HEK293 (cell line): Measurements from ENCODE around the gene IGF1R.

Source experiments
- CTCF ChIA-PET: fragments of 350-600 bp; formaldehyde crosslinking; extraction: SDS; loops from one replicate; lab custom pipeline; 2021; ENCODE audit warnings: antibody characterized with exemption; lab: Yijun Ruan, JAX
- POLR2A ChIA-PET: fragments of 300-600 bp; formaldehyde crosslinking; extraction: SDS; loops from one replicate; lab custom pipeline; 2020; ENCODE audit warnings: antibody characterized with exemption, inconsistent platforms; lab: Yijun Ruan, JAX
- H3K27ac ChIP-seq: fragments of 200-500 bp; sonication (Bioruptor generic); 2 replicates; pipeline ENCODE4 v1.5.1; 2014; ENCODE audit warnings: low read depth, low read length, control low read depth, inconsistent platforms; ENCODE audit errors: extremely low read depth
- H3K36me3 ChIP-seq, 2 experiments: fragments of 200-500 bp in 1 of 2; sonication (Bioruptor generic) in 1 of 2; 1 replicate in 1 of 2; 2 replicates in 1 of 2; pipeline ENCODE4 v1.5.1; 2014 to 2017; ENCODE audit warnings: inconsistent platforms in 2 of 2, low read length in 2 of 2; ENCODE audit not compliant: control insufficient read depth in 2 of 2, insufficient read depth in 1 of 2
- H3K4me1 ChIP-seq: fragments of 200-500 bp; sonication (Bioruptor generic); 2 replicates; pipeline ENCODE4 v1.5.1; 2014; ENCODE audit warnings: mild to moderate bottlenecking, low read length, inconsistent platforms; ENCODE audit not compliant: control insufficient read depth, insufficient read depth
- H3K4me3 ChIP-seq: 2 replicates; pipeline ENCODE4 v1.5.1; 2011; ENCODE audit warnings: low read depth, mild to moderate bottlenecking, control low read depth, low read length, moderate library complexity
- H3K9me3 ChIP-seq: fragments of 200-500 bp; sonication (Bioruptor generic); 2 replicates; pipeline ENCODE4 v1.5.1; 2014; ENCODE audit warnings: low read depth, low read length, inconsistent platforms; ENCODE audit not compliant: control insufficient read depth, insufficient read depth
- HOXA7 ChIP-seq: sonication (generic); formaldehyde crosslinking; IDR thresholded peaks from 2 replicates; pipeline ENCODE4 v1.8.1; 2022; ENCODE audit warnings: missing genetic modification reagents, borderline replicate concordance
- PRDM4 ChIP-seq: fragments of 450-650 bp; formaldehyde crosslinking; IDR thresholded peaks from 2 replicates; pipeline ENCODE4 v1.5.1; 2017; ENCODE audit warnings: missing biosample characterization, missing genetic modification characterization
- ZBTB26 ChIP-seq: fragments of 450-650 bp; formaldehyde crosslinking; optimal IDR thresholded peaks from 2 replicates; pipeline ENCODE3; 2016; ENCODE audit warnings: missing biosample characterization, mild to moderate bottlenecking, missing genetic modification characterization
- ZFP3 ChIP-seq: fragments of 450-650 bp; formaldehyde crosslinking; IDR thresholded peaks from 2 replicates; pipeline ENCODE4 v1.5.1; 2016; ENCODE audit warnings: low read depth, missing biosample characterization, missing genetic modification characterization
- ZFP41 ChIP-seq: fragments of 450-650 bp; formaldehyde crosslinking; IDR thresholded peaks from 2 replicates; pipeline ENCODE4 v1.5.1; 2016; ENCODE audit warnings: missing biosample characterization, missing genetic modification characterization, borderline replicate concordance
- ZIC2 ChIP-seq: fragments of 450-650 bp; formaldehyde crosslinking; IDR thresholded peaks from 2 replicates; pipeline ENCODE4 v1.5.1; 2016; ENCODE audit warnings: missing biosample characterization, missing genetic modification characterization
- ZNF157 ChIP-seq: fragments of 450-650 bp; formaldehyde crosslinking; IDR thresholded peaks from 2 replicates; pipeline ENCODE4 v1.5.1; 2016; ENCODE audit warnings: missing biosample characterization, missing genetic modification characterization
- ZNF239 ChIP-seq: fragments of 450-650 bp; formaldehyde crosslinking; IDR thresholded peaks from 2 replicates; pipeline ENCODE4 v1.5.1; 2016; ENCODE audit warnings: missing biosample characterization, missing genetic modification characterization
- ZNF341 ChIP-seq: fragments of 450-650 bp; formaldehyde crosslinking; IDR thresholded peaks from 2 replicates; pipeline ENCODE4; 2016; ENCODE audit warnings: low read depth, missing biosample characterization, missing genetic modification characterization
- ZNF394 ChIP-seq: fragments of 450-650 bp; formaldehyde crosslinking; IDR thresholded peaks from 2 replicates; pipeline ENCODE4 v1.5.1; 2016; ENCODE audit warnings: missing biosample characterization, missing genetic modification characterization, mild to moderate bottlenecking, moderate library complexity, borderline replicate concordance
- ZNF433 ChIP-seq: fragments of 450-650 bp; formaldehyde crosslinking; IDR thresholded peaks from 2 replicates; pipeline ENCODE4 v1.5.1; 2016; ENCODE audit warnings: missing biosample characterization, missing genetic modification characterization, low read depth
- ZNF510 ChIP-seq: fragments of 450-650 bp; formaldehyde crosslinking; IDR thresholded peaks from 2 replicates; pipeline ENCODE4 v1.5.1; 2018; ENCODE audit warnings: mild to moderate bottlenecking, missing genetic modification characterization, missing biosample characterization; ENCODE audit not compliant: insufficient replicate concordance
- ZNF544 ChIP-seq: fragments of 450-650 bp; formaldehyde crosslinking; IDR thresholded peaks from 2 replicates; pipeline ENCODE4 v1.5.0; 2017; ENCODE audit warnings: missing biosample characterization, missing genetic modification characterization
- ZNF596 ChIP-seq: fragments of 450-650 bp; IDR thresholded peaks from 2 replicates; pipeline ENCODE4 v1.5.0; 2018; ENCODE audit warnings: missing biosample characterization, mild to moderate bottlenecking, missing genetic modification characterization, moderate library complexity
- ZNF621 ChIP-seq: fragments of 450-650 bp; formaldehyde crosslinking; IDR thresholded peaks from 2 replicates; pipeline ENCODE4 v1.5.1; 2017; ENCODE audit warnings: missing biosample characterization, missing genetic modification characterization
- ZNF629 ChIP-seq: fragments of 450-650 bp; formaldehyde crosslinking; IDR thresholded peaks from 2 replicates; pipeline ENCODE4 v1.5.1; 2017; ENCODE audit warnings: missing biosample characterization, missing genetic modification characterization
- ZNF677 ChIP-seq: fragments of 450-650 bp; IDR thresholded peaks from 2 replicates; pipeline ENCODE4 v1.5.0; 2018; ENCODE audit warnings: missing biosample characterization, mild to moderate bottlenecking, missing genetic modification characterization, moderate library complexity
- ZNF701 ChIP-seq: fragments of 450-650 bp; formaldehyde crosslinking; IDR thresholded peaks from 2 replicates; pipeline ENCODE4 v1.5.1; 2016; ENCODE audit warnings: missing biosample characterization, missing genetic modification characterization
- ZNF747 ChIP-seq: fragments of 450-650 bp; formaldehyde crosslinking; IDR thresholded peaks from 2 replicates; pipeline ENCODE4 v1.5.1; 2016; ENCODE audit warnings: missing biosample characterization, missing genetic modification characterization
- ZSCAN4 ChIP-seq: fragments of 450-650 bp; formaldehyde crosslinking; IDR thresholded peaks from 2 replicates; pipeline ENCODE4 v1.5.1; 2017; ENCODE audit warnings: missing biosample characterization, missing genetic modification characterization

IGF1R gene

GRCh38 chr15:98959640-98960007 is 311.3 kb downstream of the IGF1R start:
- TF ChIP-seq ZNF510 (tag by site-specific recombination) (no peak), ZNF157 (no peak), ZNF239 (tag by site-specific recombination) (no peak), ZNF433 (tag by site-specific recombination) (no peak), ZNF596 (tag by site-specific recombination) (no peak), ZFP41 (tag by site-specific recombination) (no peak), ZNF621 (tag by site-specific recombination) (no peak), HOXA7 (CRISPR knock-in tag) (no peak), ZBTB26 (tag by site-specific recombination) (no peak), ZNF677 (tag by site-specific recombination) (no peak), ZNF341 (tag by site-specific recombination) (no peak)
- no peak overlapping the region for H3K4me3 ChIP-seq
- H3K36me3 ChIP-seq, result peaks cover 9 to 77% of the 10 kb centered on the region in 2 experiments; a peak in 2 of 3 replicates
- POLR2A ChIA-PET, result no interaction called here
- H3K27ac ChIP-seq, result 0 out of 2 replicates have a peak overlapping the region, but pooled peaks have one; percentile 16
- no peaks in the 10 kb centered on the region for H3K9me3 ChIP-seq
- no peaks in the 10 kb centered on the region for H3K4me1 ChIP-seq
- CTCF ChIA-PET, result interaction anchor here (0.6 kb wide), 1 partner anchor 177 kb away, joined by 3 read pairs; no protein-coding TSS in a partner anchor

GRCh38 chr15:98960555-98961050 is 312.3 kb downstream of the IGF1R start:
- CTCF ChIA-PET, result no interaction called here
- TF ChIP-seq ZIC2, result no peak
- TF ChIP-seq ZNF394 (tag by site-specific recombination), result no peak
- no peak for TF ChIP-seq ZNF544 (tag by site-specific recombination)
- no peak for TF ChIP-seq ZFP3 (tag by site-specific recombination)
- no peak for TF ChIP-seq ZNF701 (tag by site-specific recombination)
- TF ChIP-seq ZNF747 (tag by site-specific recombination), result no peak
- TF ChIP-seq PRDM4, result no peak
- no peak for TF ChIP-seq ZSCAN4
- no peak for TF ChIP-seq ZNF629 (tag by site-specific recombination)
- TF ChIP-seq, all 188 proteins: peak for 0
- POLR2A ChIA-PET, result no interaction called here
- H3K9me3 ChIP-seq, result no peaks in the 10 kb centered on the region
- H3K4me1 ChIP-seq, result no peaks in the 10 kb centered on the region
- H3K27ac ChIP-seq, result no peak overlapping the region
- no peak overlapping the region for H3K4me3 ChIP-seq
- H3K36me3 ChIP-seq, result peaks cover 9 to 70% of the 10 kb centered on the region in 2 experiments; a peak in 2 of 3 replicates
